ENCODE data around the gene PARD3. TPM values are rescaled to one million over a fixed set of nuclear protein-coding genes. Genes with fewer than 3 reads are reported as not detected.

The PARD3 gene
- polyA plus RNA-seq, 3 donors: 0.51 TPM; not detected in 2

GRCh38 chr10:34254596-34254995, 560.5 kb downstream of the PARD3 start:
- Histone ChIP-seq H3K79me2 (ENCODE audit: insufficient read depth, low read length) (no peaks in the 10 kb centered on the region), H3K9ac (ENCODE audit: insufficient read depth, low read length, poor library complexity, severe bottlenecking) (no peak overlapping the region), H3K36me3 (replicated peaks in 1 of 2; ENCODE audit: control insufficient read depth in 1 of 2, insufficient read depth in 2 of 2, low read length in 2 of 2) (no peaks in the 10 kb centered on the region), H3K4me2 (replicated peaks; ENCODE audit: extremely low read depth, low read length, poor library complexity, severe bottlenecking) (no peak overlapping the region), H3K9me3 (replicated peaks in 1 of 2; ENCODE audit: control insufficient read depth in 1 of 2, insufficient read depth in 1 of 2, low read length in 2 of 2) (no peaks in the 10 kb centered on the region), H4K20me1 (ENCODE audit: insufficient read depth, low read length) (no peaks in the 10 kb centered on the region), H3K27me3 (ENCODE audit: control insufficient read depth in 2 of 2, insufficient read depth in 2 of 2, low read length in 2 of 2) (no peaks in the 10 kb centered on the region), H3K4me1 (ENCODE audit: control insufficient read depth in 1 of 2, insufficient read depth in 2 of 2, low read length in 2 of 2) (no peaks in the 10 kb centered on the region), H2AFZ (ENCODE audit: insufficient read depth, low read depth, low read length, poor library complexity, severe bottlenecking) (no peak overlapping the region), H3K27ac (ENCODE audit: low read depth in 1 of 2, low read length in 2 of 2) (no peak overlapping the region), H3K4me3 (replicated peaks in 1 of 3; ENCODE audit: low read depth in 2 of 3, low read length in 3 of 3) (no peak overlapping the region)
- DNase-seq: no peak
- Mint-ChIP-seq H3K4me1 (peaks cover 4% of the 10 kb centered on the region), H3K27ac (no peak overlapping the region), H3K36me3 (no peaks in the 10 kb centered on the region), H3K27me3 (ENCODE audit: low read depth in 3 of 3) (peaks cover 0 to 2% (median 2%) of the 10 kb centered on the region in 3 donors), H3K9me3 (peaks cover 0 to 5% (median 0%) of the 10 kb centered on the region in 7 donors), H3K4me3 (no peak overlapping the region)
- no peak for TF ChIP-seq CTCF (IDR thresholded peaks at IDR 0.05)
- intact Hi-C loops (cut with micrococcal nuclease): no loop called here

- no peak overlapping the region for H3K4me3 ChIP-seq (replicated peaks in 1 of 3; ENCODE audit: low read depth in 2 of 3, low read length in 3 of 3)
- H3K4me2 ChIP-seq (replicated peaks; ENCODE audit: extremely low read depth, low read length, poor library complexity, severe bottlenecking): no peak overlapping the region
- H3K9ac ChIP-seq (ENCODE audit: insufficient read depth, low read length, poor library complexity, severe bottlenecking): no peak overlapping the region
- H2AFZ ChIP-seq (ENCODE audit: insufficient read depth, low read depth, low read length, poor library complexity, severe bottlenecking): no peak overlapping the region
- Mint-ChIP-seq H3K9me3 (peaks cover 0 to 3% (median 0%) of the 10 kb centered on the region in 7 donors), H3K27ac (no peak overlapping the region), H3K36me3 (no peaks in the 10 kb centered on the region), H3K27me3 (ENCODE audit: low read depth in 3 of 3) (peaks cover 0 to 2% (median 2%) of the 10 kb centered on the region in 3 donors), H3K4me1 (peaks cover 4% of the 10 kb centered on the region), H3K4me3 (no peak overlapping the region)
- no peak for DNase-seq
- no peaks in the 10 kb centered on the region for H3K4me1 ChIP-seq (ENCODE audit: control insufficient read depth in 1 of 2, insufficient read depth in 2 of 2, low read length in 2 of 2)
- 94% methylated on average over 3 of the region's 7 CpGs for WGBS (ENCODE audit: insufficient coverage)
- no peaks in the 10 kb centered on the region for H4K20me1 ChIP-seq (ENCODE audit: insufficient read depth, low read length)
- no peaks in the 10 kb centered on the region for H3K9me3 ChIP-seq (replicated peaks in 1 of 2; ENCODE audit: control insufficient read depth in 1 of 2, insufficient read depth in 1 of 2, low read length in 2 of 2)
- H3K79me2 ChIP-seq (ENCODE audit: insufficient read depth, low read length): no peaks in the 10 kb centered on the region
- H3K36me3 ChIP-seq (replicated peaks in 1 of 2; ENCODE audit: control insufficient read depth in 1 of 2, insufficient read depth in 2 of 2, low read length in 2 of 2): no peaks in the 10 kb centered on the region
- no peak overlapping the region for H3K27ac ChIP-seq (ENCODE audit: low read depth in 1 of 2, low read length in 2 of 2)
- TF ChIP-seq CTCF (IDR thresholded peaks at IDR 0.05): no peak
- intact Hi-C loops (cut with micrococcal nuclease): no loop called here
- H3K27me3 ChIP-seq (ENCODE audit: control insufficient read depth in 2 of 2, insufficient read depth in 2 of 2, low read length in 2 of 2): no peaks in the 10 kb centered on the region
Measured at GRCh38 chr10:34252111-34252510, 563.0 kb downstream of the PARD3 start.

All from CD14-positive monocyte (primary cell).